H1 (cell line): ENCODE data around the gene AFF1. TPM values are rescaled to one million over a fixed set of nuclear protein-coding genes. Genes with fewer than 3 reads are reported as not detected.

Experiments used
- CTCF ChIA-PET: fragments of 300-600 bp; sonication (Branson Sonifier 250); formaldehyde crosslinking; loops from one replicate; lab custom pipeline; 2021; ENCODE audit not compliant: partially characterized antibody; lab: Charles Lee
- POLR2A ChIA-PET: fragments of 300-600 bp; sonication (Branson Sonifier 250); formaldehyde crosslinking; loops from one replicate; lab custom pipeline; 2021; ENCODE audit warnings: inconsistent platforms; ENCODE audit not compliant: partially characterized antibody; lab: Charles Lee
- DNase-seq, 2 experiments: peaks; one replicate each; pipeline versions ENCODE4 v3.0.0 to v3.0.0-alpha.2; 2010 to 2022; ENCODE audit warnings: low spot score in 2 of 2, low read depth in 1 of 2, mixed read lengths in 1 of 2
- FAIRE-seq: peaks from 2 replicates; lab custom pipeline; 2011; peaks lifted over from hg19 to GRCh38; lab: Jason Lieb, UNC
- H2AFZ ChIP-seq: 2 replicates; pipeline ENCODE4 v1.8.1; 2012; ENCODE audit warnings: low read length, inconsistent platforms
- H2AK5ac ChIP-seq: 2 replicates; pipeline ENCODE4 v1.6.1; 2013; ENCODE audit warnings: low read depth, low read length
- H2BK120ac ChIP-seq: replicated peaks from 2 replicates; pipeline ENCODE3; 2013; ENCODE audit warnings: low read depth, low read length, inconsistent platforms
- H2BK12ac ChIP-seq: 2 replicates; pipeline ENCODE4 v1.6.1; 2013; ENCODE audit warnings: low read depth, low read length
- H2BK15ac ChIP-seq: 2 replicates; pipeline ENCODE4 v1.6.1; 2013; ENCODE audit warnings: low read length
- H2BK20ac ChIP-seq: 2 replicates; pipeline ENCODE4 v1.6.1; 2013; ENCODE audit warnings: low read length
- H2BK5ac ChIP-seq: 2 replicates; pipeline ENCODE4 v1.6.1; 2013; ENCODE audit warnings: low read depth, low read length
- H3K14ac ChIP-seq: 2 replicates; pipeline ENCODE4 v1.6.1; 2013; ENCODE audit warnings: inconsistent platforms; ENCODE audit not compliant: insufficient read length
- H3K18ac ChIP-seq: 2 replicates; pipeline ENCODE4 v1.6.1; 2013; ENCODE audit warnings: low read length; ENCODE audit errors: extremely low read depth
- H3K23ac ChIP-seq: 2 replicates; pipeline ENCODE4 v1.6.1; 2013; ENCODE audit warnings: inconsistent platforms; ENCODE audit not compliant: insufficient read length
- H3K23me2 ChIP-seq: 2 replicates; pipeline ENCODE4 v1.6.1; 2013; ENCODE audit warnings: low read depth, low read length
- H3K27ac ChIP-seq: 2 replicates; pipeline ENCODE4 v1.6.1; 2011; ENCODE audit warnings: low read depth, low read length, inconsistent platforms
- H3K27me3 ChIP-seq, 4 experiments: replicated peaks in 1 of 4; 1 replicate in 1 of 4; 2 replicates in 3 of 4; pipeline versions ENCODE4 v1.6.1 to v1.8.1; 2011 to 2013; ENCODE audit warnings: low read length in 3 of 4, mild to moderate bottlenecking in 3 of 4, inconsistent platforms in 2 of 4, mixed read lengths in 2 of 4, moderate library complexity in 1 of 4; ENCODE audit not compliant: control insufficient read depth in 3 of 4, insufficient read depth in 3 of 4; ENCODE audit errors: extremely low read depth in 1 of 4
- H3K36me3 ChIP-seq, 4 experiments: 2 replicates each; pipeline versions ENCODE4 v1.6.1 to v1.8.1; 2011 to 2013; ENCODE audit warnings: mild to moderate bottlenecking in 4 of 4, low read length in 3 of 4, moderate library complexity in 2 of 4, control low read depth in 1 of 4, inconsistent platforms in 1 of 4; ENCODE audit not compliant: insufficient read depth in 4 of 4, control insufficient read depth in 2 of 4
- H3K4ac ChIP-seq: replicated peaks from 2 replicates; pipeline ENCODE3; 2013; ENCODE audit warnings: low read length, low read depth, mixed read lengths, inconsistent platforms; ENCODE audit not compliant: insufficient read length
- H3K4me1 ChIP-seq, 4 experiments: replicated peaks in 1 of 4; 1 replicate in 1 of 4; 2 replicates in 3 of 4; pipeline versions ENCODE4 v1.6.1 to v1.8.1; 2011 to 2013; ENCODE audit warnings: low read length in 3 of 4, inconsistent platforms in 2 of 4, mixed read lengths in 1 of 4; ENCODE audit not compliant: insufficient read depth in 4 of 4, control insufficient read depth in 3 of 4
- H3K4me2 ChIP-seq, 2 experiments: 2 replicates each; pipeline versions ENCODE4 v1.6.1 to v1.8.1; 2011 to 2013; ENCODE audit warnings: low read depth in 2 of 2, low read length in 2 of 2, control low read depth in 1 of 2, inconsistent platforms in 1 of 2, mild to moderate bottlenecking in 1 of 2; ENCODE audit not compliant: insufficient read depth in 1 of 2
- H3K4me3 ChIP-seq, 4 experiments: fragments of 200-600, 300-600 bp in 1 of 4; sonication (generic), shearing (Covaris generic), sonication (Bioruptor Twin) in 1 of 4; 2 replicates each; pipeline versions ENCODE4 v1.5.1 to v1.8.1; 2011 to 2016; ENCODE audit warnings: low read length in 4 of 4, low read depth in 3 of 4, control low read depth in 2 of 4, inconsistent platforms in 2 of 4, mild to moderate bottlenecking in 2 of 4, mixed read lengths in 1 of 4, moderate library complexity in 1 of 4; ENCODE audit not compliant: insufficient read depth in 2 of 4; ENCODE audit errors: extremely low read depth in 1 of 4
- H3K56ac ChIP-seq: replicated peaks from 2 replicates; pipeline ENCODE3; 2013; ENCODE audit warnings: low read depth, mild to moderate bottlenecking, mixed read lengths, low read length, inconsistent platforms; ENCODE audit not compliant: insufficient read length
- H3K79me1 ChIP-seq: 2 replicates; pipeline ENCODE4 v1.6.1; 2013; ENCODE audit warnings: low read depth, low read length, control low read depth
- H3K79me2 ChIP-seq, 2 experiments: 2 replicates each; pipeline versions ENCODE4 v1.6.1 to v1.8.1; 2012 to 2013; ENCODE audit warnings: low read length in 2 of 2, mild to moderate bottlenecking in 2 of 2, inconsistent platforms in 1 of 2; ENCODE audit not compliant: insufficient read depth in 2 of 2, control insufficient read depth in 1 of 2
- H3K9ac ChIP-seq, 4 experiments: replicated peaks in 1 of 4; 1 replicate in 1 of 4; 2 replicates in 3 of 4; pipeline versions ENCODE4 v1.6.1 to v1.8.1; 2011 to 2013; ENCODE audit warnings: low read depth in 3 of 4, low read length in 3 of 4, control low read depth in 2 of 4, mild to moderate bottlenecking in 2 of 4, moderate library complexity in 2 of 4, inconsistent platforms in 1 of 4; ENCODE audit errors: extremely low read depth in 1 of 4
- H3K9me3 ChIP-seq, 2 experiments: 2 replicates each; pipeline versions ENCODE4 v1.6.1 to v1.8.1; 2012 to 2013; ENCODE audit warnings: mild to moderate bottlenecking in 2 of 2, moderate library complexity in 2 of 2, control low read depth in 1 of 2, inconsistent platforms in 1 of 2, low read depth in 1 of 2, low read length in 1 of 2, mixed read lengths in 1 of 2; ENCODE audit not compliant: insufficient read depth in 2 of 2
- H4K20me1 ChIP-seq, 2 experiments: replicated peaks in 1 of 2; 2 replicates each; pipeline versions ENCODE3 to v1.8.1; 2011 to 2013; ENCODE audit warnings: inconsistent platforms in 2 of 2, low read length in 2 of 2, mild to moderate bottlenecking in 1 of 2; ENCODE audit not compliant: insufficient read depth in 2 of 2, control insufficient read depth in 1 of 2
- H4K5ac ChIP-seq: 2 replicates; pipeline ENCODE4 v1.6.1; 2013; ENCODE audit warnings: low read length, low read depth, mixed read lengths, inconsistent platforms; ENCODE audit not compliant: insufficient read length
- H4K8ac ChIP-seq: 2 replicates; pipeline ENCODE4 v1.8.0; 2013; ENCODE audit warnings: mild to moderate bottlenecking, moderate library complexity, low read length, inconsistent platforms; ENCODE audit not compliant: insufficient read depth; ENCODE audit errors: extremely low read depth
- H4K91ac ChIP-seq: replicated peaks from 2 replicates; pipeline ENCODE3; 2013; ENCODE audit warnings: low read length, mixed read lengths, inconsistent platforms; ENCODE audit not compliant: insufficient read length
- BCL11A ChIP-seq, 2 experiments: IDR thresholded peaks; one replicate each; pipeline ENCODE4 v1.6.1; 2011; ENCODE audit warnings: low read depth in 2 of 2, low read length in 2 of 2, mild to moderate bottlenecking in 2 of 2
- CTBP2 ChIP-seq: IDR thresholded peaks from 2 replicates; pipeline ENCODE4 v1.7.0; 2011; ENCODE audit warnings: borderline replicate concordance, mild to moderate bottlenecking, moderate library complexity, mixed read lengths, low read length; ENCODE audit not compliant: insufficient read depth, insufficient read length
- EP300 ChIP-seq, 2 experiments: IDR thresholded peaks; 1 replicate in 1 of 2; 2 replicates in 1 of 2; pipeline ENCODE4 v1.6.1; 2011 to 2012; ENCODE audit warnings: low read depth in 2 of 2, low read length in 2 of 2, mild to moderate bottlenecking in 2 of 2, borderline replicate concordance in 1 of 2, inconsistent platforms in 1 of 2, moderate library complexity in 1 of 2
- KDM1A ChIP-seq: fragments of 200-600, 300-600 bp; sonication (generic); IDR thresholded peaks from 2 replicates; pipeline ENCODE4 v1.7.1; 2016; ENCODE audit warnings: mild to moderate bottlenecking, low read length, borderline replicate concordance
- KDM4A ChIP-seq: IDR thresholded peaks from one replicate; pipeline ENCODE4 v1.7.1; 2012; ENCODE audit warnings: low read depth, mild to moderate bottlenecking, moderate library complexity, low read length, inconsistent platforms; ENCODE audit not compliant: severe bottlenecking
- MAX ChIP-seq: IDR thresholded peaks from 2 replicates; pipeline ENCODE4 v1.6.1; 2012; ENCODE audit warnings: inconsistent platforms
- NANOG ChIP-seq: IDR thresholded peaks from 2 replicates; pipeline ENCODE4 v1.6.1; 2011; ENCODE audit warnings: low read length, low read depth, mild to moderate bottlenecking, inconsistent platforms; ENCODE audit not compliant: insufficient read depth, poor library complexity, severe bottlenecking
- NRF1 ChIP-seq: IDR thresholded peaks from 2 replicates; pipeline ENCODE4 v1.6.1; 2011; ENCODE audit warnings: mild to moderate bottlenecking, low read depth, low read length, improper control_type of control experiment
- WGBS, 2 experiments: shearing (Covaris generic) in 1 of 2; methylation state at CpG; one replicate each; pipeline versions ENCODE4 v1.1.6 to v1.1.7; 2013 to 2015; ENCODE audit warnings: low lambda C conversion rate in 2 of 2, mixed read lengths in 2 of 2, inconsistent platforms in 1 of 2, low coverage in 1 of 2, missing lambda C conversion rate in 1 of 2; ENCODE audit not compliant: insufficient replicate concordance in 2 of 2, insufficient coverage in 1 of 2, insufficient read length in 1 of 2; ENCODE audit errors: extremely low coverage in 1 of 2, missing lambda C conversion rate in 1 of 2; 5-methylcytosine and 5-hydroxymethylcytosine counted together
- polyA plus RNA-seq, 7 experiments: library from polyadenylated mRNA; depleted of rRNA in 3 of 7; stranded (reverse) in 5 of 7; unstranded in 2 of 7; fragments of >200 nt in 5 of 7; fragments of 200-250 nt in 2 of 7; gene quantifications; 1 replicate in 5 of 7; 2 replicates in 1 of 7; 4 replicates in 1 of 7; pipeline versions ENCODE4 v1.2.1 to v1.2.3, GENCODE V29; 2011 to 2013; ENCODE audit warnings: missing spikeins in 2 of 7, mixed read lengths in 2 of 7
- total RNA-seq: library from RNA; stranded (reverse); fragmentation: NEBNext Ultra II Directional; extraction: Animal tissue kit (Norgen Biotek cat#: 25700); gene quantifications from 2 replicates; pipeline ENCODE4 v1.2.1, GENCODE V29; 2021
- TF ChIP-seq, protein P1 (sequence below): IDR thresholded peaks from 2 replicates; pipeline ENCODE4 v1.6.1; 2011; ENCODE audit warnings: low read depth, mild to moderate bottlenecking, low read length; ENCODE audit not compliant: insufficient read depth

The AFF1 gene
- total and polyA plus RNA-seq, 2 of the 8 experiments (the other 6 are each of a cell fraction or from before 2014, with no cell fraction given), result 14.8 to 85.5 TPM

GRCh38 chr4:87121341-87122065, 186.7 kb downstream of the AFF1 start:
- no peak overlapping the region for H2BK12ac ChIP-seq
- H3K9me3 ChIP-seq, result no peaks in the 10 kb centered on the region
- no peak overlapping the region for H3K4ac ChIP-seq
- no peak for DNase-seq
- H3K4me3 ChIP-seq, result no peak overlapping the region
- no peak overlapping the region for H2AK5ac ChIP-seq
- no peak overlapping the region for H3K27ac ChIP-seq
- ChIA-PET CTCF (interaction anchor here (1.8 to 3.2 kb wide), 2 partner anchors 29 to 199 kb away, joined by 6 to 17 read pairs; no protein-coding TSS in a partner anchor), POLR2A (interaction anchor here (0.8 kb wide), 1 partner anchor 187 kb away, joined by 4 read pairs; the partner anchor contains the start of gene AFF1)
- no peak overlapping the region for H3K18ac ChIP-seq
- 98% methylated on average over 4 of the region's 4 CpGs; no CpG with 5 or more reads in 1 of the 2 experiments for WGBS, 2 experiments
- no peak overlapping the region for H4K5ac ChIP-seq
- no peak overlapping the region for H2BK20ac ChIP-seq
- H4K91ac ChIP-seq, result no peak overlapping the region
- FAIRE-seq, result no peak
- no peak overlapping the region for H3K9ac ChIP-seq
- peaks cover 0 to 5% (median under 1%) of the 10 kb centered on the region in 4 experiments; a peak in 4 of 7 replicates for H3K4me1 ChIP-seq
- H3K36me3 ChIP-seq, result peaks cover 3 to 44% (median 15%) of the 10 kb centered on the region in 4 experiments; a peak in 6 of 8 replicates
- H4K20me1 ChIP-seq, result peaks cover 1 to 3% of the 10 kb centered on the region in 2 experiments
- H4K8ac ChIP-seq, result no peak overlapping the region
- H3K14ac ChIP-seq, result no peak overlapping the region
- no peak overlapping the region for H3K23ac ChIP-seq
- no peak overlapping the region for H3K56ac ChIP-seq
- no peak overlapping the region for H3K4me2 ChIP-seq
- no peak overlapping the region for H2BK15ac ChIP-seq
- no peak overlapping the region for H2BK5ac ChIP-seq
- H3K79me1 ChIP-seq, result no peaks in the 10 kb centered on the region
- H3K79me2 ChIP-seq, result peaks cover 0 to 11% of the 10 kb centered on the region in 2 experiments; a peak in 2 of 4 replicates
- no peak overlapping the region for H2BK120ac ChIP-seq
- no peaks in the 10 kb centered on the region for H3K27me3 ChIP-seq
- H2AFZ ChIP-seq, result no peak overlapping the region
- H3K23me2 ChIP-seq, result no peaks in the 10 kb centered on the region; the same call in 1 of the 2 replicates
- TF ChIP-seq MAX (no peak), BCL11A (IDR thresholded peaks at IDR 0.05; ENCODE audit: low read depth in 2 of 2, low read length in 2 of 2) (no peak), NRF1 (no peak), EP300 (IDR thresholded peaks at IDR 0.05; ENCODE audit: borderline replicate concordance in 1 of 2, low read depth in 2 of 2, low read length in 2 of 2) (no peak), CTBP2 (no peak), KDM4A (no peak), KDM1A (no peak), NANOG (no peak)
- TF ChIP-seq, protein P1, sequence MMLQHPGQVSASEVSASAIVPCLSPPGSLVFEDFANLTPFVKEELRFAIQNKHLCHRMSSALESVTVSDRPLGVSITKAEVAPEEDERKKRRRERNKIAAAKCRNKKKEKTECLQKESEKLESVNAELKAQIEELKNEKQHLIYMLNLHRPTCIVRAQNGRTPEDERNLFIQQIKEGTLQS, result no peak
